DMS114 treated with DMSO at 0.1 percent for 48 hours (cell line): ENCODE measurements around the gene PARD6B.
"Not testable (repeated sequence)": the region's sequence is repeated elsewhere in the genome, so short reads cannot be mapped to it uniquely, and the experiment has no call there.

Experiments
- DNase-seq: peaks from one replicate; lab custom pipeline; 2025; ENCODE audit not compliant: unreplicated experiment; lab: John Stamatoyannopoulos, UW

PARD6B gene

DNA sequence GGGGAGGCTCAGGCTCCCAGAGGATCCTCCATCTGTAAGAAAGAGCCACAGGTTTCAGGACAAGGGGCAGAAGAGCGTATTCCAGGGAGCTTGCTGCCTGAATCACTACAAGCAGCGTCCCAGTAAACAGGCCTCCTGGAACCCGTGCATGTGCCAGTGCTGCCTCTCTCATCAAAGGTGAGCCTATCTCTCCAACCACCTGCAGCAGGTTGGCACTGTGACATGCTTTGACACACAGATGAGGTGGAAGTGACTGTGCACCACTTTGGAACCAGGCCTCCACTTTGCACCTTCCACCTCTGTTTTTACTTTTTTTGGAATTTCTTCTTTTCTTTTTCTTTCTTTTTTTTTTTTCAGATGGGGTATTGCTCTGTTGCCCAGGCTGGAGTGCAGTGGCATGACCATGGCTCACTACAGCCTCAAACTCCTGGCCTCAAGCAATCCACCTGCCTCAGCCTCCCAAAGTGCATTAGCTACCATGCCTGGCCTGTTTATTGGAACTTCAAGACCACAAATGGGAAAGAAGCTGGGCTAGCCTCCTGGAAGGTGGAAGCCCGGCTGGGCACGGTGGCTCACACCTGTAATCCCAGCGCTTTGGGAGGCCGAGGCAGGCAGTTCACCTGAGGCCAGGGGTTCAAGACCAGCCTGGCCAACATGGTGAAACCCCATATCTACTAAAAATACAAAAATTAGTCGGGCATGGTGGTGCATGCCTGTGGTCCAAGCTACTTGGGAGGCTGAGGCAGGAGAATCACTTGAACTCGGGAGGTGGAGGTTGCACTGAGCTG lies 27.5 kb upstream of the PARD6B start:
- not testable (repeated sequence) for DNase-seq

DNA sequence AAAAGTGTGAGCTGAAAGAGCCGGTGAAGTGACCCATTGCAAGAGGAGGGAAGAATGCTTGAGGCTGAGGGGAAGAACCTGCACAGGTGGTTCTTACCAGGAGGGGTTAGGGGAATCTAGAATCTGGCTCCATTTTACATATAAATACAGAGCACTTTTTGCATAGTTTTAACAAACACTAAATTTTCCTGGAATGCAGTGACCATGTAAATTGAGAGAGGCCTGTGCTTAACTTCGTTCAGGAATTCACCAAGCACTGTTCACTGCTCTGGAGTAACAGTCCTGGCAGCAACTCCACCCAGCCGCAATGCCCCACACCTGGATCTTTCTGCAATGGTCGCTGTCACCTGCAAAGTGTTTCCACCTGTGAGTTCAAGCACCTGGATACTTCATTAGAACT lies 26.9 kb upstream of the PARD6B start:
- no peak for DNase-seq

DNA sequence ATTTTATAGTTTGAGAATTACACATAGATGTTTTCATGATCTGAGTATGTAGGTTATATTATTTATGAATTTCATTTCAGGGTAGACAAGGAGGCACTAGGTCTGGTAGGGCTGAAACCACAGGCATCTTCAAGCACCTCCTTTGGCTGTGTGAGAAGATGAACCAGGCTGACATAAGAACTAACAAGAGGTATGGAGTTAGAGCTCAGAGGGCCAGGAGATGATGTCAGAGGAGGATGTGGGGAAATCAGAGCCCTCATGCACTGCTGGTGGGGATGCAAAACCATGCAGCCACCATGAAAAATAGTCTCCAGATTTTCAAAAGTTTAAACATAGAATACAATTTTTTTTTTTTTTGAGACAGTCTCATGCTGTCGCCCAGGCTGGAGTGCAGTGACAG lies 26.4 kb upstream of the PARD6B start:
- DNase-seq: no peak

DNA sequence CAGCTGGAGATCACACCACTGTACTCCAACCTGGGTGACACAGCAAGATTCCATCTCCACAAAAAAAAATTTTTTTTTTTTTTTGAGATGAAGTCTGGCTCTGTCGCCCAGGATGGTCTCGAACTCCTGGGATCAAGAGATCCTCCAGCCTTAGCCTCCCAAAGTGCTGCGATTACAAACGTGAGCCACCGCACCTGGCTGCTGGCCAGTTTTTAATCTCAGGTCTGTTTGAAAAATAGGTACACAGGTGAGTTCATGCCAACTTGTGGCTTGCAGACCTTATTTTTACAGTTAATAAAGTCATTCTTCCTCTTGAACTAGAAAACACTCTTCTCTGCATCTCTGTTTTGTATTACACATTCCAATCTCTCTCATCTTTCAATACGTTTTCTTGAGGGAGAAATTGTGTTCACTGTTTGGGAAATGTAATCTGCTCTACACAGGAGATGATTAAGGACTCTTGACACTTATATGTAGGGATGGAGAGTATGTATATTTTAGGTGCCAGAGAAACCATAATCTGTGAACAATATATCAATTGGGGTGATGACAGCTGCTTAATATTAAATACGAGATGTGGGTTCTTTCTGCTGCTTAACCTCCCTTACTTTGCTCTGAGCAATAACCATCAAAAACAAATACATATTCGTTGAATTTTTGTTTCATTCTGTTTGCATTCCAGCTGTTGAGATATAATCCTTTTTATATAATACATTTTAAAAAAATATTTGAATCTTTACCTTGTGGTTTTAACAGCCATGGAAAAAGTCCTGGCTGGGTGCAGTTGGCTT lies 22.3 kb upstream of the PARD6B start:
- no peak for DNase-seq

DNA sequence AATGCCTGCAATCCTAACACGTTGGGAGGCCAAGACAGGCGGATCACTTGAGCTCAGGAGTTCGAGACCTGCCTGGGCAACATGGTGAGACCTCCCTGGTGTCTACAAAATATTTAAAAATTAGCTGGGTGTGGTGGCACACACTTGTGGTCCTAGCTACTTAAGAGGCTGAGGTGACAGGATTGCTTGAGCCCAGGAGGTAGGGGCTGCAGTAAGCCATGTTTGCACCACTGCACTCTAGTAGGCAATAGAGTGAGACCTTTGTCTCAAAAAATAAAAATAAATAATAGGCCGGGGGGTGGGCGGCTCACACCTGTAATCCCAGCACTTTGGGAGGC lies 21.8 kb upstream of the PARD6B start:
- no peak for DNase-seq

DNA sequence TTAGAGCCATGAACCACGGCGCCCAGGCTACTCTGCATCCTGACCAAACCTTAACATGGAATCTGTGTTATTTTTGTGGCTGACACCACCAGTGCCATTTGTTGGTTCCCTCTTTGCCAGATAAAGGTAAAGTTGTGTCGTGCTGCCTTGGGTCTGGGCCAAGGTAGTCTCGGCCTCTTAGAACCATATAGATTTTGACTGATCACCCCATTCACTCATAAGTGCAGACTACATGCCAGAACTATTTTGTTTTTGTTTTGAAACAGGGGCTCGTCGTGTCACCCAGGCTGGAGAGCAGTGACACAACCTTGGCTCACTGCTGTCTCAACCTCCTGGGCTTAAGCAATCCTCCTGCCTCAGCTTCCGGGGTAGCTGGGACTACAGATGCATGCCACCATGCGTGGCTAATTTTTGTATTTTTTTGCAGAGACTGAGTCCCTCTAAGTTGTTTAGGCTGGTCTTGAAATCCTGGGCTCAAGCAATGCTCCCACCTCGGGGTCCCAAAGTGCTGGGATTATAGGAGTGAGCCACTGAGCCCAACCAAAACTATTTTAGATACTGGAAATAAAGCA lies 20.8 kb upstream of the PARD6B start:
- no peak for DNase-seq

DNA sequence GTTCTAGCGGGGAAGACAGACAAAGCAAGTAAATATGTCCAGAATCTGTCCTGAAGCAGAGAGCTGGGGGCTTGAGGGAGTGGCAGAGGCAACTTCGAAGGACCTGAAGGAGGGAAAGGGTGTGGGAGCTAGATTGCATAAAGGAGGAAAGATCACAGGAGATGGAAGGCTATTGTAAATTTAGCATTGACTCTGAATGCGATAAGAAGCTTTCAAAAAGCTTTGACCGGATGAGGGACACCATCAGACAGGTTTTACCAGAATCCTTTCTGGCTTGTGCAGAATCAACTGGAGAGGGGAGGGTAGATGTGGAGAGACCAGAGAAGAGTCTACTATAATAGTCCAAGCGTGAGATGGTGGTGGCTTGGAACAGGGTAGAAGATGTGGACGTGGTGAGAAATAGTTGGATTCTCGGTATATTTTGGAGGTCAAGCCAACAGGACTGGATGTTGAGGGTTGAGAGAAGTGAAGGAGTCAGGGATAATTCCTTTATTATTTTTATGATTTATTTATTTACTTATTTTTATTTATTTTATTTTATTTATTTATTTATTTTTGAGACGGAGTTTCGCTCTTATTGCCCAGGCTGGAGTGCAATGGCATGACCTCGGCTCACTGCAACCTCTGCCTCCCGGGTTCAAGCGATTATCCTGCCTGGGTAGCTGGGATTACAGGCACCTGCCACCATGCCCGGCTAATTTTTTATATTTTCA lies 20.1 kb upstream of the PARD6B start:
- DNase-seq: no peak

DNA sequence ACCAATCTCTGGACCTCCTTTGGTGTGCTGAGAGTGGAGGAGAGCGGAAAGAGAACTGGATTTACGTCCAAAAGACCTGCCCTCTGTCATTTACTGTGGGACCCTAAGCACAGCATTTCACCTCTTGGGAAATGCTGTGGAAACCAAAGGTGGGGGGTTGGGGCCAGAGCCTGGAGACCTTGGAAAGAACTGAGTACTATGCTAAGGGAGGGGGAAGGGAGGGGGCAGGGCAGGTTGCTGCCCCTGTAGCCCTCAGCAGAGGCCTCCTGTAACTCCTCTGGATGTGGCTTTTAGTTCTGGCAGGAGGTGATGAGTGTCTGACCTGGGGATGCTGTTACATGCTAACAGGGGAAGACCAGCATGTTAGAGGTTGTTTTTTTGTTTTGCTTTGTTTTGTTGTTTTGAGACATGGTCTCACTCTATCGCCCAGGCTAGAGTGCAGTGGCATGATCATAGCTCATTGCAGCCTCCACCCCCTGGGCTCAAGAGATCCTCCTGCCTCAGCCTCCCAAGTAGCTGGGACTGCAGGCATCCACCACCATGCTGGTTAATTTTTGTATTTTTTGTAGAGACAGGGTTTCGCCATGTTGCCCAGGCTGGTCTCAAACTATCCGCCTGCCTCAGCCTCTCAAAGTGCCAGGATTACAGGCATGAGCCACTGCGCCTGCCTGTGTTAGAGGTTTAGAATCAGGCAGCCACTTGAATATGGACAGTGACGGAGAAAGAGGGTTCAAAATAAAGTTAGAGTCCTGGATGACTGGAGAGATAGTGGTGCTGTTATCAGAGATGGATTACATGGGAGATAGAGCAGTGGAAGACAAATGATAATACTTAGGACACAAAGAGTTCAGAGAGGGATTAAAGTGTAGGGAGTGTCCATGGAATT lies 18.4 kb upstream of the PARD6B start:
- no peak for DNase-seq

DNA sequence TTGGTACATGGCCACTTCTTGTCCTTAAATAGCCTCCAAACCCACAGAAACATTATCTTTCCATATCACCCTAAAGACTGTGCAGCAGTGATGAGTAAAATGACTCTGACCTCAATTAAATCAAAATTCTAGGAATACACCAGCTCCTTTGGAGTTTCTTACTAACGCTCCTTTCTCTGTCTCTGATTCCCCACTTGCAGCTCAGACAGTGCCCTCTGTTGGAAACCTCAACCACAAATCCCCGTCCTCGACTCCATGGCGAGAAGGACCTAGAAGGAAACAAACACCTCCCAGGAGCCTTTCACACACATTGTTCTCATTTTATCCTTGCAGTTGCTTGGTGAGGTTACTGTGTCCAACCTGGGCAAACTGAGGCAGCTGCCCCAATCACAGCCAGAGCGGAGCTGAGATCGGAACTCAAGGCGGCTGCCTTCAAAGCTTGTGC lies 17.7 kb upstream of the PARD6B start:
- DNase-seq: no peak

DNA sequence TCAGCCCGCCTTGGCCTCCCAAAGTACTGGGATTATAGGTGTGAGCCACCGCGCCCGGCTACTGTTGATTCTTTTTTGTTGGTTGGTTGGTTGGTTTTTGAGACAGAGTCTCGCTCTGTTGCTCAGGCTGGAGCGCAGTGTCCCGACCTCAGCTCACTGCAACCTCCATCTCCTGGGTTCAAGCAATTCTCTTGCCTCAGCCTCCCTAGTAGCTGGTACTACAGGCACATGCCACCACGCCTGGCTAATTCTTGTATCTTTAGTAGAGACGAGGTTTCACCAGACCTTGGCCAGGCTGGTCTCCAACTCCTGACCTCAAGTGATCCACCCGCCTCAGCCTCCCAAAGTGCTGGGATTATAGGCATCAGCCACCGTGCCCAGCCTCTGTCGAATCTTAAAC lies 17.0 kb upstream of the PARD6B start:
- DNase-seq: not testable (repeated sequence)

DNA sequence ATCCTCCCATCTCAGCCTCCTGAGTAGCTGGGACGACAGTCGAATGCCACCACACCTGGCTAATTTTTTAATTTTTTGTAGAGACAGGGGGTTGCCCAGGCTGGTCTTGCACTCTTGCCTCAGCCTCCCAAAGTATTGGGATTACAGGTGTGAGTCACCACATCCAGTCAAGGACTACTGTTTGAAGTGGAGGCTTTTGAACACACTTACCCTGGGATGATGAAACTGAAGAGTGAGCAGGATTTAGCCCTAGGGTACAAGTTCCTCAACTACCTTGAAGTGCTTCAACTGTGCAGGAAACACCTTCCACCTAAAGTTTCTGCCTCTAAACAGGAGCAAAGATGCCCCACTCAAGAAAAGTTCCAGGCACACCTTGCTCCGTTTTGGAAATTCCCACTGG lies 15.7 kb upstream of the PARD6B start:
- DNase-seq: no peak

DNA sequence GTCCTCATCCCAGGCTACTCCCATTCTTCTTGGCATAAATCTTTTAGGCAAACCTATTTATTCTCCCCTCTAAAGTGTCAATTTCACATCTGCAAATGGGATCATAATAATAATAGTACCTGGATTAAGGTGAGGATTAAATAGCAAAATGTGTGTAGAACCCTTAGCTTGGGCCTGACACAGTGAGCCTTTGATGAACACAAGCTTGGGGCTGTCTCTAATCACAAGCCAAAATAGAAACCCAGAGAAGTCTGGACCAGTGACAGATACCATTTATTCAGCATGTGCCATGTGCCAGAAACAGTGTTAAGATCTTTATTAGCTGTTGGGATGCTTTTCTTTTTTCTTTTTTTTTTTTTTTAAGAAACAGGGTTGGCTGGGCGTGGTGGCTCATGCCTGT lies 14.9 kb upstream of the PARD6B start:
- no peak for DNase-seq

DNA sequence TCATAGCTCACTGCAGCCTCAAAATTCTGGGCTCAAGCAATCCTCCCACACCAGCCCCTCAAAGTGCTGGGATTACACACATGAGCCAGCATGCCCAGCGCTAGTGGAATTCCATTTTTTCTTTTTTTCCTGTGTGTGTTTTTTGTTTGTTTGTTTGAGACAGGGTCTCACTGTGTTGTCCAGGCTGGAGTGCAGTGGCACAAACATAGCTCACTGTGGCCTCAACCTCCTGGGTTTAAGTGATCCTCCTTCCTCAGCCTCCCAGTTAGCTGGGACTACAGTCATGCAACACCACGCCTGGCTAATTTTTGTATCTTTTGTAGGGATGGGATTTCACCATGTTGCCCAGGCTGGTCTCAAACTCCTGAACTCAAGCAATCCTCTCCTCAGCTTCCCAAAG lies 14.1 kb upstream of the PARD6B start:
- DNase-seq: no peak

DNA sequence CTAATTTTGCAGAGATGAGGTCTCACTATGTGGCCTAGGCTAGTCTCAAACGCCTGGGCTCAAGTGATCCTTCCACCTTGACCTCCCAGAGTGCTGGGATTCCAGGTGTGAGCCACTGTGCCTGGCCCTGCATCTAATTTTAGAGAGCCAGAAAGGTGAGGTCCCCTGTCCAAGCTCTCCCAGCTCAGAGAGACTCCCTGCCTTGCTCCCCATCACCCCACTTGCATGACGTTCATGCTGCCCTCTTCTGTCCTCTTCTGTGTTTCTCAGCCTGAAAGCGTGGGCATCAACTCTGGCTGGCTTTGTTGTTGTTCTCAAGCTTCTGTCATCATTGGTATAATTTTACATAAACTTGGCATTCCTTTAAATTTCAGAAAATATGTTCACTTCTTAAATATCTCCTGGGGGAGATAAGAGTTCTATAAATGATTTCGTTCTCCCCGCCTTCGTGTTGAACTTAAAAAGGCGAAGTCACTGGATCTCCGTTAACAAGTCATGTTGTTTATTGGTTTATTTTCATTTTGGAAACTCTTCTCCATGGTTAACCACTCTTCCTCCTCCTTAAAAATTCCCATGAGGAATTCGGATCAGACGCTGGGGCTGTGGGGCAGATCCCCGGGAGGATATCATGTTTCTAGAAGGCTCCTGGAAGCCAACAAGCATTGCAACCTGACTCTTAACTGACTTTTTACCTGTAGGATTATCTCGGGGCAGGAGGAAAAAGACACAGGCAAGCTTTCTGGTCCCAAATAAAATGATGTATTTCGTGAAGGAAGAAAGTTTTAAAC lies 13.2 kb upstream of the PARD6B start:
- no peak for DNase-seq

DNA sequence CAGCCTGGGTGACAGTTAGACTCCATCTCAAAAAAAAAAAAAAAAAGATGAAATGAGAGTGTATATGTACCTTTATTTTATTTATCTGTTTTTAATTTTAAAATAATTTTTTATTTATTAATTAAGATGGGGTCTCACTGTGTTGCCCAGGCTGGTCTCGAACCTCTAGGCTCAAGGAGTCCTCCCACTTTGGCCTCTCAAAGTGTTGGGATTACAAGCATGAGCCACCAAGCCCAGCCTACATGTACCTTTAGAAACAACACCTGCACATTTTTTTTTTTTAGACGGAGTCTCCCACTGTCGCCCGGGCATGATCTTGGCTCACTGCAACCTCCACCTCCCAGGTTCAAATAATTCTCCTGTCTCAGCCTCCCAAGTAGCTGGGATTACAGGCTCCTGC lies 12.1 kb upstream of the PARD6B start:
- DNase-seq: no peak

DNA sequence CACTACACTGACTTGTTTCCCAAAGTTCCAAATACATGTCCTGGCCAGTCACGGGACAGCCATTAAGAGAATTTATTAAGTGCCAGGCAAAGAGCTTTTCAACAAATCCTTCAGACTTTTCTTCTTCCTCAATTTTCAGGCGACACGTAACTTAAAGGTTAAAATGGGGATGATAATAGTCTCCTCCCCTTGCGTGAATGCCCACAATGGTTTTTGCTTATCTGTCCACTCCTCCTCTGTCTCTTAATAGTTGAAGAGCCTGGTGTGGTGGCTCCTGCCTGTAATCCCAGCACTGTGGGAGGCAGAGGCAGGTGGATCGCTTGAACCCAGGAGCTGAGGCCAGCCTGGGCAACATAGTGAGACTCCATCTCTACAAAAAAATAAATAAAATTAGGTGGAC lies 11.4 kb upstream of the PARD6B start:
- DNase-seq: no peak

DNA sequence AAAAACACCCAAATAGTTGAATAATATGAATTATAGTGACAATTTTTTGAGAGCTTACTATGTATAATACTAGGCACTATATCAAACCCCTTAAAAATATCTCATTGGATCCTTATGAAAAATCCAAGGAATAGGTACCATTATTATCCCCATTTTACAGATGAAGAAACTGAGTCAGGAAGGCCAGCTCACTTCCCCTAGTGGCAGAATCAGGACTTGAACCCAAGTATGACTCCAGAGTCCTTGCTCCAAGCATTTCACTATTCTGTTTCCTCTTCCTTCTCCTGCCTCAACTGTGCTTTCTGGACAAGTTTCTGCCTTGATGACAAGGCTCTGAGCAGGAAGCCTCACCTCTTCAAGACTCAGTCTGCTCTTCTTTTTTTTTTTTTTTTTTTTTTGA lies 10.8 kb upstream of the PARD6B start:
- DNase-seq: no peak

DNA sequence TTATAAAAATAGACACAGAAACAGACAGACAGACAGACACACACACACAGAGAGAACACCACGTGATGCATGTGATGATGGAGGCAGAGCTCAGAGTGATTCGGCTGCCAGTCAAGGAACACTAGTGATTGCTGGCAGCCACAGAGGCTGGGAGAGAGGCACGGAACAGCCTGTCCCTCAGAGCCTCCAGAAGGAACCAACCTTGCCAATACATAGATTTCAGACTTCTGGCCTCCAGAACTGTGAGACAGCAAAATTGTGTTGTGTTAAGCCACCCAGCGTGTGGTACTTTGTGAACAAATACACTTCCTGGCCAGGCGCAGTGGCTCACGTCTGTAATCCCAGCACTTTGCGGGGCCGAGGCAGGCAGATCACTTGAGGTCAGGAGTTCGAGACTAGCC lies 9.5 kb upstream of the PARD6B start:
- DNase-seq: no peak

DNA sequence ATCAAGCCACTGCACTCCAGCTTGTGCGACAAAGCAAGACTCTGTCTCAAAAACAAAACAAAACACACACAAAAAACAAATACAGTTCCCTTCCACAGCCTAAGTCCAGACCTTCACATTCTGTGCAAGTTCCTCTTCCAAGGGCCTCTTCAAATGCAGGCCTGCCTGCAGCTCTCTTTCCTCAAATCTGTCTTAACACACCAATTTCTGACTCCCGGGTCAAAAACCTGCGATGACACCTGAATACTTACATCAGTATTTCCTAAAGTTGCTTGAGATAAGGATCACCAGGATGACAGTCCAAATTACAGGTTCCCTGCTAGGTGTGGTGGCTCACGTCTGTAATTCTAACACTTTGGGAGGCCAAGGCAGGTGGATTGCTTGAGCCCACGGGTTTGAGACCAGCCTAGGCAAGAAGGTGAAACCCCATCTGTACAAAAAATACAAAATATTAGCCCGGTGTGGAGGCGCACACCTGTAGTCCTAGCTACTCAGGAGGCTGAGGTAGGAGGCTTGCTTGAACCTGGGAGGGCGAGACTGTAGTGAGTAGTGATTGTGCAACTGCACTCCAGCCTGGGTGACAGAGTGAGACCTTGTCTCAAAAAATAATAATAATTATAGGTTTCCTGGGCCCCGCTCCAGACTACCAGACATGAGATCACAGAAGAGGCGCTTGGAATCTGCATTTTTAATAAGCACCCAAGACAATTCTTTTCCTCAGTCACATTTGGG lies 8.8 kb upstream of the PARD6B start:
- no peak for DNase-seq
